NCI-H2227 treated with DMSO at 0.1 percent for 48 hours (cell line): Measurements from ENCODE around the gene CEACAM19.
"Not testable (repeated sequence)": the region's sequence is repeated elsewhere in the genome, so short reads cannot be mapped to it uniquely, and the experiment has no call there.

Experiments
- DNase-seq: peaks from one replicate; lab custom pipeline; 2025; lab: John Stamatoyannopoulos, UW

The CEACAM19 gene

GRCh38 chr19:44701228-44701627 lies 29.9 kb downstream of the CEACAM19 start:
- no peak for DNase-seq

DNA sequence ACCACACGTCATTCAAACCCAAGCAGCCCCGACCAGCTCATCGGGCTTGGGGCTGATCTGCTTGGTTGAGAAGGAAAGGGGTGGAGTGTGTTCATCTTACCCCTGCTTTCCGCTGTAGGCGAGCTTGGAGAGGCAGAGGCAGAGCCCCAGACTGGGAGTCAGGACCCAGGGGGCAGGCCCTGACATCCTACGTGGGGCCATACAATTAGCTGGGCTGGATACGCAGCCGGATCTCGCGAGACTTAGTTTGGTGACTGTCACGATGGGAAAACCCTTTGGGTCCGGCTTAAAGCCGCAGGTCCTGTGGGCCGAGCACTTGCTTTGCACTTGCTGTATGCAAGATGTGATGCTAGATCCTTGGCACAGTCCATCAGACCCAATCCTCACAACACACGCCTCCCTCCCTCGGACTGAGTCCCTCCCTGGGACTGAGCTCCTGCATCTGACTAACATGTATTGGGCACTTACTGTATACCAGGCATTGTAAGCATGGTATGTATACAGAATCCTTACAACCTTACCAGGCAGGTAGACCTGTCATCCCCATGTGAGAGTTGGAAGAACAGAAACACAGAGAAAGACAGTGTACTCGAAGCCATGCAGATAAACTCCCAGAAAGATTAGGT lies 31.4 kb downstream of the CEACAM19 start:
- no peak for DNase-seq

GRCh38 chr19:44703336-44704078 lies 32.2 kb downstream of the CEACAM19 start:
- no peak for DNase-seq

GRCh38 chr19:44704982-44705381 lies 33.7 kb downstream of the CEACAM19 start:
- DNase-seq, result no peak

- no peak for DNase-seq
Observed at GRCh38 chr19:44705502-44706010, 34.3 kb downstream of the CEACAM19 start.

GRCh38 chr19:44706506-44707236 lies 35.4 kb downstream of the CEACAM19 start:
- DNase-seq, result no peak

DNA sequence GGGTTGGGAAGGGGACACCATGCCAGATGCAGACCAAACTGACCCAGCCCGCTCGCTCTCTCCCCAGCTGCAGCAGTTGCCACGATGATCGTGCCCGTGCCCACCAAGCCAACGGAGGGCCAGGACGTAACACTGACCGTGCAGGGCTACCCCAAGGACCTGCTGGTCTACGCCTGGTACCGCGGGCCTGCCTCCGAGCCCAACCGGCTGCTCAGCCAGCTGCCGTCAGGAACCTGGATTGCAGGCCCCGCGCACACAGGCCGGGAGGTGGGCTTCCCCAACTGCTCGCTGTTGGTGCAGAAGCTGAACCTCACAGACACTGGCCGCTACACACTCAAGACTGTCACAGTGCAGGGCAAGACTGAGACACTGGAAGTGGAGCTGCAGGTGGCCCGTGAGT lies 36.5 kb downstream of the CEACAM19 start:
- no peak for DNase-seq

- DNase-seq, result no peak
Observed at GRCh38 chr19:44708940-44709339, 37.7 kb downstream of the CEACAM19 start.

DNA sequence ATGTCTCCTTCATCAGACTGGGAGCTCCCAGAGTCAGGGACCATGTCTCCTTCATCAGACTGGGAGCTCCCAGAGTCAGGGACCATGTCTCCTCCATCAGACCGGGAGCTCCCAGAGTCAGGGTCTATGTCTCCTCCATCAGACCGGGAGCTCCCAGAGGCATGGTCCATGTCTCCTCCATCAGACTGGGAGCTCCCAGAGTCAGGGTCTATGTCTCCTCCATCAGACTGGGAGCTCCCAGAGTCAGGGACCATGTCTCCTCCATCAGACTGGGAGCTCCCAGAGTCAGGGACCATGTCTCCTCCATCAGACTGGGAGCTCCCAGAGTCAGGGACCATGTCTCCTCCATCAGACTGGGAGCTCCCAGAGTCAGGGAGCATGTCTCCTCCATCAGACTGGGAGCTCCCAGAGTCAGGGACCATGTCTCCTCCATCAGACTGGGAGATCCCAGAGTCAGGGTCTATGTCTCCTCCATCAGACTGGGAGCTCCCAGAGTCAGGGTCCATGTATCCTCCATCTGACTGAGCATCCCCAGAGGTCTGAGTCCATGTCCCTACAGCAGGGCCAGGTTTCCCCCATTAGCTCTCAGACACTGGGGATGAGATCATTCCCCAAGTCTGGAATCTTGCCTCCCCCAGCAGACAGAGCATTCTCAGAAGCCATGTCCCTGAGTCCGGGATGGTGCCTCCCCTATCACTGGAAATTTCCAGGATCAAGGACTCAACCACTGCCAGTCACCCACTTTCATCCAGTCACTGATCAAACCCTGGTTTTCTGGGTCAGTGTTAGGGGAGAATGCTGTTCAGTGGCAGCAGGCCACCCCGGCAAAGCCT lies 38.4 kb downstream of the CEACAM19 start:
- not testable (repeated sequence) for DNase-seq

DNA sequence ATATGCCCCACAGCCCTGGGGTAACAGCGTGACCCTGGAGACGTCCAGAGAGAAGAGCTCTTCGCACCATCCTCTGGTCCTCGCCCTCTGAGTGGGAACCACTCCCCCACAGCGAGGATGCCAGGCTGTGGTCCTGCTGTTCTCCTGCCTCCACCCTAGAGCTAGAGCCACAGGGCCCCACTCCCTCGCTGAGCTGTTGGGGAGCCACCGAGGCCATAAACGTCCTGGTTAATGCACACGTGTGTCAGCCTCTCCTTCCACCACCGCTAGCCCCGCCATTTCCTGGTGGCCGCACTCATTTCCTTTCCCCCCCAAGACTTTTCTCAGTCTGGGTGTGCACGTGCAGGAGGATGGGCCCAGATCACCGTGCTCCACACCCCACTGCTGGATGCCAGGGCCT lies 39.2 kb downstream of the CEACAM19 start:
- no peak for DNase-seq

- no peak for DNase-seq
Observed at GRCh38 chr19:44712864-44713515, 41.7 kb downstream of the CEACAM19 start.

DNA sequence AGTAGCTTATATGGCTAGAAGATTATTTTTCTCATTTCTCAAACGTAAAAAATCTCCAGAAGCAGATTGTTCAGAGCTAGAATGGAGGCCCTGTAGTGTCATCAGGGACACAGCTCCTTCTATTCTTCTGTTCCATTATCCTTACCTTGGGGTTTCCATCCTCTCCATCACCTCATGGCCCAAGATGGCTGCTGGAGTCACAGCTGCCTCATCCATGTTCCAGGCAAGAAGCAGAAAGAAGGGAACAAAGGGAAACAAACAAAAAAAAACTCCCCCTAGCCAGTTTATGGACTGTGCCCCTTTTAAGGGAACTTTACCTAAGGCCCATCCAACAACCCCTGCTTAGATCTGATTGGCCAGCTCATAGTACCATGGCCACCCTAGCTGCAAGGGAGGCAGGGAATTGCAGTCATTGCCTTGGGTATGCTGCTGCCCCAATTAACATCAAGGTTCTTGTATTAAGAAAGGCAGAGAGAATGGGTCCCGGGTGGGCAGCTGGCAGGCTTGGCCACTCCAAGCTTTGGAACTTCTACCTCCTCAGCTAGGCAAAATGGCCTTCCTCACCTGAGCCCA lies 43.4 kb downstream of the CEACAM19 start:
- DNase-seq, result no peak

GRCh38 chr19:44717603-44718002 lies 46.3 kb downstream of the CEACAM19 start:
- DNase-seq, result no peak

DNA sequence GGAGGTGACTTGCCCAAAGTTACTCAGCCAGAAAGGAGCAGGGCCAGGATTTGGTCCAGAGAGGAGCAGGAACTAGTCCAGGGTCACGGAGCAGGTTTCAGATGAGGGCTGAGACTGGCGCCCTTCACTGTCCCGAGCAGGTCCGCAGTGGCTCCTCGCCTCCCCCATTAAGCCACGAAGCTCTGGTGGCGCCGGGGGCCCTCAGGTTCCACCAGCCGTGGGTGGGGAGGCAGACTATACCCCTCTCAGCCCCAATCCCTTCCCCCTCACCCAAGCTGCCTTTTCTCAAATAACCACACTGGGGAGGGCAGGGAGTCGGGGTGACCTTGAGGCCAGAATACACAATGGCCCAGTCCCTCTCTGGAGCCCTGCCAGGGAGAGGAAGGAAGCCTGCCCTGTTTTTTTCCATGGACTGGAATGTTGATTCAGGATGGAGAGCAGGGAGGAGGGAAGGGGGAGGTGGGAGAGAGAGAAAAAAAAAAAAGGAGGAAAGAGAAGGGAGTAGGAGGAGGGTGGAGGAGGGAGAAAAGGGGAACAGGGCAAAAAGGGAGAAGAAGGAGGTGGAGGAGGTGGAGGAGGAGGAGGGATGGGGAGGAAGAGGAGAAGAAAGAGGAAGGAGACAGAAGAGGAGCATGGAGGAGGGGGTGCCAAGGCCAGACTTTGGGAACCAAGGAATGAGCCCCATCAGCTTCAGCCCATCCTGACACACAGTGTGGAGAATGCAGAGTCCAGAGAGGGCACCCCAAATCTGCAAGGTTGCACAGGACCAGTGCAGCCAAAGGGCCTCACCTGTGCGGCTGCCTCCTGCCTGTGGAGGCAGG lies 47.4 kb downstream of the CEACAM19 start:
- peak; percentile 6 for DNase-seq

GRCh38 chr19:44719262-44719701 lies 48.0 kb downstream of the CEACAM19 start:
- DNase-seq, result no peak

DNA sequence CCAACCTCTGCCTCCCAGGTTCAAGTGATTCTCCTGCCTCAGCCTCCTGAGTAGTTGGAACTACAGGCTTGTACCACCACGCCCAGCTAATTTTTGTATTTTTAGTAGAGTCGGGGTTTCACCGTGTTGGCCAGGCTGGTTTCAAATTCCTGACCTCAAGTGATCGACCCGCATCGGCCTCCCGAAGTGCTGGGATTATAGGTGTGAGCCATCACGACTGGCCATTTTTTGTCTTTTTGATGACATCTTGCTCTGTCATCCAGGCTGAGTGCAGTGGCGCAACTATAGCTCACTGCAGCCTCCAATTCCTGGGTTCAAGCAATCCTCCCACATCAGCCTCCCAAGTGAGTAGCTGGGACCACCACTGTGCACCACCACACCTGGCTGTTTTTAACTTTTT lies 49.1 kb downstream of the CEACAM19 start:
- DNase-seq, result not testable (repeated sequence)

- DNase-seq, result no peak
Observed at GRCh38 chr19:44720945-44721344, 49.7 kb downstream of the CEACAM19 start.

DNA sequence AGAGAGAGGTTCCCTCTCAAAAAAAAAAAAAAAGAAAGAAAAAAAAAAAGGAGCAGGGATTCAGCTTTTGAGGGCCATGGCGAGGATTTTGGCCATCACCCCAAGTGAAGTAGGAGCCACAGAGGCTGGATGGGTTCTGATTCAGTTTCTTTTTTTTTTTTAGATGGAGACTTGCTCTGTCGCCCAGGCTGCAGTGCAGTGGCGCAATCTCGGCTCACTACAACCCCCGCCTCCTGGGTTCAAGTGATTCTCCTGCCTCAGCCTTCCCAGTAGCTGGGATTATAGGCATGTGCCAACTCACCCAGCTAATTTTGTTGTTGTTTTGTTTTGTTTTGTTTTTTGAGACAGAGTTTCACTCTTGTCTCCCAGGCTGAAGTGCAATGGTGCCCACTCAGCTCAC lies 50.1 kb downstream of the CEACAM19 start:
- not testable (repeated sequence) for DNase-seq

GRCh38 chr19:44722131-44723121 lies 51.1 kb downstream of the CEACAM19 start:
- no peak for DNase-seq
